ENCODE results near the gene EIF2S2. TPM values are rescaled to one million over a fixed set of nuclear protein-coding genes. Genes with fewer than 3 reads are reported as not detected.

EIF2S2 gene
- total RNA-seq, 1 experiment from 2014 or later, result 121 TPM

GRCh38 chr20:34110745-34111641 is 1.1 kb downstream of the EIF2S2 start (continued):
- TF ChIP-seq, protein P1, sequence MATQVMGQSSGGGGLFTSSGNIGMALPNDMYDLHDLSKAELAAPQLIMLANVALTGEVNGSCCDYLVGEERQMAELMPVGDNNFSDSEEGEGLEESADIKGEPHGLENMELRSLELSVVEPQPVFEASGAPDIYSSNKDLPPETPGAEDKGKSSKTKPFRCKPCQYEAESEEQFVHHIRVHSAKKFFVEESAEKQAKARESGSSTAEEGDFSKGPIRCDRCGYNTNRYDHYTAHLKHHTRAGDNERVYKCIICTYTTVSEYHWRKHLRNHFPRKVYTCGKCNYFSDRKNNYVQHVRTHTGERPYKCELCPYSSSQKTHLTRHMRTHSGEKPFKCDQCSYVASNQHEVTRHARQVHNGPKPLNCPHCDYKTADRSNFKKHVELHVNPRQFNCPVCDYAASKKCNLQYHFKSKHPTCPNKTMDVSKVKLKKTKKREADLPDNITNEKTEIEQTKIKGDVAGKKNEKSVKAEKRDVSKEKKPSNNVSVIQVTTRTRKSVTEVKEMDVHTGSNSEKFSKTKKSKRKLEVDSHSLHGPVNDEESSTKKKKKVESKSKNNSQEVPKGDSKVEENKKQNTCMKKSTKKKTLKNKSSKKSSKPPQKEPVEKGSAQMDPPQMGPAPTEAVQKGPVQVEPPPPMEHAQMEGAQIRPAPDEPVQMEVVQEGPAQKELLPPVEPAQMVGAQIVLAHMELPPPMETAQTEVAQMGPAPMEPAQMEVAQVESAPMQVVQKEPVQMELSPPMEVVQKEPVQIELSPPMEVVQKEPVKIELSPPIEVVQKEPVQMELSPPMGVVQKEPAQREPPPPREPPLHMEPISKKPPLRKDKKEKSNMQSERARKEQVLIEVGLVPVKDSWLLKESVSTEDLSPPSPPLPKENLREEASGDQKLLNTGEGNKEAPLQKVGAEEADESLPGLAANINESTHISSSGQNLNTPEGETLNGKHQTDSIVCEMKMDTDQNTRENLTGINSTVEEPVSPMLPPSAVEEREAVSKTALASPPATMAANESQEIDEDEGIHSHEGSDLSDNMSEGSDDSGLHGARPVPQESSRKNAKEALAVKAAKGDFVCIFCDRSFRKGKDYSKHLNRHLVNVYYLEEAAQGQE (IDR thresholded peaks at IDR 0.05; ENCODE audit: low read depth), result no peak
- no peak for TF ChIP-seq CBX3 (IDR thresholded peaks at IDR 0.05; ENCODE audit: low read depth)

GRCh38 chr20:34110025-34110744 is 1.9 kb downstream of the EIF2S2 start:
- TF ChIP-seq, protein P2, sequence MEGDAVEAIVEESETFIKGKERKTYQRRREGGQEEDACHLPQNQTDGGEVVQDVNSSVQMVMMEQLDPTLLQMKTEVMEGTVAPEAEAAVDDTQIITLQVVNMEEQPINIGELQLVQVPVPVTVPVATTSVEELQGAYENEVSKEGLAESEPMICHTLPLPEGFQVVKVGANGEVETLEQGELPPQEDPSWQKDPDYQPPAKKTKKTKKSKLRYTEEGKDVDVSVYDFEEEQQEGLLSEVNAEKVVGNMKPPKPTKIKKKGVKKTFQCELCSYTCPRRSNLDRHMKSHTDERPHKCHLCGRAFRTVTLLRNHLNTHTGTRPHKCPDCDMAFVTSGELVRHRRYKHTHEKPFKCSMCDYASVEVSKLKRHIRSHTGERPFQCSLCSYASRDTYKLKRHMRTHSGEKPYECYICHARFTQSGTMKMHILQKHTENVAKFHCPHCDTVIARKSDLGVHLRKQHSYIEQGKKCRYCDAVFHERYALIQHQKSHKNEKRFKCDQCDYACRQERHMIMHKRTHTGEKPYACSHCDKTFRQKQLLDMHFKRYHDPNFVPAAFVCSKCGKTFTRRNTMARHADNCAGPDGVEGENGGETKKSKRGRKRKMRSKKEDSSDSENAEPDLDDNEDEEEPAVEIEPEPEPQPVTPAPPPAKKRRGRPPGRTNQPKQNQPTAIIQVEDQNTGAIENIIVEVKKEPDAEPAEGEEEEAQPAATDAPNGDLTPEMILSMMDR (IDR thresholded peaks at IDR 0.05 in 2 of 3, conservative IDR thresholded peaks at IDR 0.05 in 1 of 3; ENCODE audit: borderline replicate concordance in 1 of 3, insufficient read depth in 1 of 3, low read depth in 2 of 3, low read length in 2 of 3), result no peak
- TF ChIP-seq POLR2AphosphoS5 (IDR thresholded peaks at IDR 0.05; ENCODE audit: low read depth, low read length) (no peak), EZH2 (IDR thresholded peaks at IDR 0.05) (no peak), SP1 (IDR thresholded peaks at IDR 0.05; ENCODE audit: low read depth) (no peak), EZH2phosphoT487 (IDR thresholded peaks at IDR 0.05; ENCODE audit: borderline replicate concordance) (no peak), SIN3A (IDR thresholded peaks at IDR 0.05; ENCODE audit: low read depth) (peak; percentile 21; the same call in 1 of the 2 replicates)
- H3K79me2 ChIP-seq (ENCODE audit: insufficient read depth, low read length), result peaks cover 69% of the 10 kb centered on the region
- RAD21 ChIA-PET (ENCODE audit: low non-redundant PET in 1 of 2, low total read pairs in 2 of 2, uncharacterized antibody in 2 of 2, unreplicated experiment in 2 of 2), result no interaction called here
- no peaks in the 10 kb centered on the region for H3K9me2 ChIP-seq (ENCODE audit: insufficient read depth)
- POLR2A ChIA-PET, result no interaction called here
- intact Hi-C loops (cut with micrococcal nuclease), result no loop called here
- DNase-seq (ENCODE audit: low read depth, low spot score) (no peak), ATAC-seq (no peak)
- no TSS peak for BruUV-seq (replicated peaks)
- peak overlapping the region; percentile 89 for H3K4me2 ChIP-seq (ENCODE audit: low read length)
- peaks cover 18% of the 10 kb centered on the region; the same call in 1 of the 2 replicates for H4K20me1 ChIP-seq (ENCODE audit: insufficient read depth)
- H3K9me3 ChIP-seq (ENCODE audit: control insufficient read depth in 1 of 2, insufficient read depth in 1 of 2, low read depth in 1 of 2, low read length in 2 of 2), result no peaks in the 10 kb centered on the region
- no peak overlapping the region for H2AFZ ChIP-seq (ENCODE audit: low read depth, low read length, poor library complexity, severe bottlenecking)
- CTCF ChIA-PET, result no interaction called here
- H3K4me1 ChIP-seq (ENCODE audit: control insufficient read depth in 1 of 2, insufficient read depth in 2 of 2, low read length in 2 of 2), result peaks cover 7 to 24% of the 10 kb centered on the region in 2 experiments; a peak in 3 of 4 replicates
- H3K4me3 ChIP-seq (replicated peaks in 1 of 2; ENCODE audit: low read depth in 1 of 2, low read length in 2 of 2), result peak overlapping the region; percentile 70 to 87
- no peak overlapping the region for H3K27ac ChIP-seq (ENCODE audit: low read depth, low read length)
- H3K27me3 ChIP-seq (ENCODE audit: insufficient read depth, low read length), result no peaks in the 10 kb centered on the region
- H3K9ac ChIP-seq (ENCODE audit: low read length), result peak overlapping the region; percentile 92
- peaks cover 10 to 14% of the 10 kb centered on the region in 2 experiments; a peak in 3 of 4 replicates for H3K36me3 ChIP-seq (ENCODE audit: control insufficient read depth in 1 of 2, insufficient read depth in 2 of 2, low read length in 2 of 2)

Data from HCT116 (cell line).